GM18505 (cell line): ENCODE data around the gene OR52B2.

ENCODE experiments used
- ATAC-seq: cut with Tn5 transposase; IDR thresholded peaks from one replicate; pipeline ENCODE4 v1.9.1; 2021; ENCODE audit not compliant: unreplicated experiment
- POLR2A ChIP-seq: IDR thresholded peaks from 4 replicates; pipeline ENCODE4 v1.6.1; 2011; ENCODE audit warnings: borderline replicate concordance; ENCODE audit not compliant: insufficient read depth, insufficient read length; ENCODE audit errors: extremely low read depth

The OR52B2 gene

DNA sequence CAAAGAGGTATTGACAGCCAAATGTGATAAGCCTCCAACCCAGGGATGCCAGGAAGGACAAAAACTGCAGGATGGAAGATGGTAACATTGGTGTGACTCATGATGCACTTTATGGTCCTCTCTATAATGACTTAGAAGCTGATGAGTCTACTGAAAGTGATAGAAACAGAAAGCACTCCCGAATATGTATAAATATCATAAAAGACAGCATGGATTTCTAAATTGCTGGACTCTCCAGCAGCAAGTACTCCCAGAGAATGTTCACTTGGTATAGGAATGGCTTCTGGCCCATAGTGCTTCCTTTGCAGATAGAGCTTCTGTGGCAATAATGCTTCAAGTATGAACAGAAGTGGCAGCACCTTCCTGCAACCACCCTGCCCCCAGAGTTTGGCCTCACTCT is at the start of gene OR52B2:
TSS of gene OR52B2 (minus strand) at position 101 of the 400 bp plus-strand sequence. CDS start at position 101, 0 bp downstream.
- no peak for ATAC-seq
- TF ChIP-seq POLR2A, result no peak

DNA sequence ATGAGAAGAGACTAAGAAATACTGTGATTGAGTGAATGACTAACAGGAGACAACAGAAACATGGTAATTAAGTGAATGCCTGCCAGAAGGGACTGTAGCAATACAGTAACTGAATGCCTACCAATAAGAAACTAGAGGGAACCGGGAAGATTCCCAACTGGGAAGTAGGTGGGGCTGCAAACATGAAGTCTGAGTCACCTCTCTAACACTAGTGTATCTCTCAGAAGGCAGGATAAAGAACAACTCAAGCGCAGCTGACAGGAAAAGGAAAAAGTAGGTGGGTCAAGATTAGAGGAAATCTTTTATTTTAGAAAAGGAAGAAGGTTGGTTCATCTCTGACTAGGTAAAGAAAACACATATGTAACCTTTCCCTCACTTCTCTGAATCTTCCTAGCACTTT is 49.2 kb upstream of the OR52B2 start:
- no peak for ATAC-seq
- no peak for TF ChIP-seq POLR2A

DNA sequence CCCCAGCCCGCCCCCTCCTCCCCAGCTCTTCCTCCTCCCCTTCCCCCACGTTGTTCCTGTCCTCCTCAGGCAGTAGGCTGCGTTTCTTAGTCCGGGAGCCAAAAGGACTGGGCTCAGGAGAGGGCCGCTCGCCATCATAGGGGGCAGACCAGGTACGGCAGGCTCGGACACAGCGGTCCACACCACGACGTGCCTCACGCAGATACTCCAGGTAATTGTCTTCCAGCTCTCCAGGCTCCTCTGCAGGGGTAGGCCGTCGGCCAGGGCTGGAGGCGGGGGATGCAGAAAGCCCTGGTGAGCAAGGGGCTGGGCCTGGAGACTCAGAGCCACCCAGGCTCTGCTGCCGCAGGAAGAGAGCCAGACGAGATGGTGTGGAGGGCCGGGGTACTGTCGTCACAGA is 47.6 kb upstream of the OR52B2 start:
- no peak for TF ChIP-seq POLR2A
- no peak for ATAC-seq

DNA sequence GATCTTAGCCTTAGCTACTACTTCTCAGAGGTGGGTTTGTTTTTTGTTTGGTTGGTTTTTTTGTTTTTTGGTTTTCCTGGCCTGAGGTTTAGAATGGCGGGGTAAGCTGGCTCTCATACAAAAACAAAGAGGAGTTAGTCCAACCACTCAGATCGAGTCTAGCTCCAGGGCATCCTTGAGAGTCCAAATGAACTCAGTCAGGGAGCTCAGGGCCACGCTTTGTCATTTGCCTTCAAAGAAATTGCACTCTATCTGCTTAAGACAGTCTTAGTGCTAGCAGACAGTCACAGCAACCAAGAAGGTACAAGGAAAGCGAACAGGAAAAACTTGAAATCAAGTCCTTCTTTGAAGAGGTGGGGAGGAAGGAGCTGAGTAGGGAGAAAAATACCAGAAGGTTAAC is 46.4 kb upstream of the OR52B2 start:
- ATAC-seq, result no peak
- no peak for TF ChIP-seq POLR2A

DNA sequence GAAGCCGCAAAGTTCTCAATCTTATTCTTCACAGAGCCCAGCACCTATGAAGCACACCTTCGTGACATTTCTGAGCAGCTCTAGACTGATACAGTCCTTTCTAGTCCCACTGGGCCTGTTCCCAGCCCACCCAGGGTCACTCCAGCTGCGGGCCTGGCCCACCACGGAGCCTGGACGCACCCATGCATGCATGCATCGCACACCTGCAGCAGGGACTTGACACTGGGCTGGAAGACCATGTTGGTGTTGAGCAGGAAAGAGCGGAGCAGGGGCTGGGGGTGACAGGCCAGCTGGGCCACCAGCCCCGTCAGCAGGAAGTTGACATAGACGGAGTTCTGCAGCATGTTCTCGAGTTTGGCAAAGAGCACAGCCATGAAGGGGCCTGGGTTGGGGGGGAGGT is 44.4 kb upstream of the OR52B2 start:
- TF ChIP-seq POLR2A, result no peak
- ATAC-seq, result no peak

DNA sequence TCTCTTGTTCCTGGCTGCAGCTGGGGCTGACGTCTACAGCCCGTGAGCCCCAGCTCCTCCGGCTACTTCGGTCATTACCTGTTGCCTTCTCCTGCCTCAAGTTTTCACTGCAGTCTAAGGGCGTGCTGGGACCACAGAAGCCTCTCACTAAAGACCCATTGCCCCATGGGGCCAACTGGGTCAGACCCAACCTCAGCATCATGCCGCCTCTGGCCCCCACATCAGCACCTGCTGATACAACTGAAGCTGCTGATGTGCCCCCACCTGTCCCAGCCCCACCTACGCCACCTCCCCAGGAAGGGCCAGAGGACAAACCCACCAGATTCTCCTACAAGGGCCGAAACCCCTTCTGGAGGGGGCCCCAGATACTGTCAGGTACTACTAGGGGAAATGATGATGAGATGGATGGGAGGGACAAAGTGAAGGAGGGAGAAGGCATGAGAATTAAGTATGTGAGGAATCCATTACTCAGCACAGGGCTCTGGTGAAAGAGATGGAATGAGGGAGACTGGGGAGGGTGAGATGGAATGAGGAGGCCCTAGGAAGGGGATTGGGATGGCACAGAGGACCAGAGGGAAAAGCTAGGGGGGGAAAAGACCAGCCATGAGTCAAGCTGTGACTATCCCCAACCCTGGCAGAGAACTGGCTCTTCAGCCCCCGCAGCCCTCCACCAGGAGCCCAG is 40.3 kb upstream of the OR52B2 start:
- TF ChIP-seq POLR2A, result no peak
- ATAC-seq, result no peak

DNA sequence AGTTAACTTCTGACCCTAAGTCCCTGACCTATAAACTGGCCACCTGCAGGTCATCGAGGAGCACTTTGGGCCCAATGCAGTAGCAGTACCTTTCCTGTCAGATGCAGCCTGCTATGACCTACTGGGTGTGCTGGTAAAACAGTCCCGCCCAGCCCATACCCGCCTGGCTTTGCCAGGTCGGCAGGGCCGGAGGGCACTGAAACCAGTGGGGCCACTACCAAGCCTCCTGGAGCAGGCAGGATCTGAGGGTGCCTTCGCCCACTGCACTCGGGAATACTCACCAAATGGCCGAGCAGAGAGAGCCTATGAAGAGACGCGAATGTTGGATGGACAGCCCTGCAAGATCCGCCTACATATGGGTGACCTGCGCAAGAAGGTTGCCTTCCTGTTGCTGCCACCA is 39.7 kb upstream of the OR52B2 start:
- TF ChIP-seq POLR2A, result no peak
- ATAC-seq, result no peak

DNA sequence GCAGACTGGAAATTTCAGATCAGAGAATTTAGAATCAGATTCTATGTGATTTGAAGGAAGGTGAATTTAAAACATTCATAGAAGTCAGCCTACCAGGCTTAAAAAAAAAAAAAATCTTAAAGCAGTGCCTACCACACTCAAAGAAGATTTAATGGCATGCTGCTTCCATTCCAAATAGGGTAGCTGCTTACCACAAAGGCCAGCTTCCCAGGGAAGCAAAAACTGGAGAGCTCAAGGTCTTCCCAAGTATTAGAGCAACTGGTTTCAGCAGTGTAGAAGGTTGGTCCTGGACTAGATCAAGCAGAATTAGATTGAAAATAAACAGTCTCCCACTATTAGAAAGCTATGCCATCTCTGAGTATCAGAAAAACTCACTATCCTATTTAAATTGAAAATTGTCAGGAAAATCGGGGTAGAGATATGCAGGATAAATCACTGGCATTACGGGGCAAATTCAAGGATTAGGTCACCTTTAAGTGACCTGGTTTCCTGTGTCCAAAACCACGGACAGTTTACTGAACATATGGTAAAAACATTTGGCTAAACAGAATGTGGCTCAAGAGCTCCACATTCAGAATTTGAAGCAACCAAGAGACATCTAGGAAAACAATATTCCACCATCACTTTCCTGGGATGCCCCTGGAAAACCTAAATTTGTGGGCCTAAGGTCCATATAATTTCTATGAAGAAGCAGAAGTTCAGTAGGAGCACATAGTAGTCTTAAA is 36.5 kb upstream of the OR52B2 start:
- no peak for TF ChIP-seq POLR2A
- ATAC-seq, result no peak

DNA sequence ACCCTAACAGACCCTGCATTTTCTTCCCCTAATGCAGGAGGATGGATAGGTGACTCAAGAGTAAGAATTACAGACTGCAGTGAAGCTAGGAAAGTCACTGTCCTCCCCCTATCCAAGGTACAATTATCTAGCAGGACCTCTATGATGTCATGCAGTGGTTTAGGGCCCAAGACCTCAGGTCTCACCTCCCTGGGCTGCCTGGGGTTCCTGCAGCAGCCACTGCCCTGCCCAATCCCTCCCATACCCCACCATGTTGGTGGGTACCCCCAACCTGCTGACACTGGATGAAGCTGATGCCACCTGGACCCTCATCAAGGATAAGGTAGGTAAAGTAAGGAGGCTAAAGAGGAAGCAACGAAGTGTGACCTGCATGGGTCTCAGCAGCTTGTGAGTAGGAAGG is 35.2 kb upstream of the OR52B2 start, which contains the start of gene C11orf42:
TSS of gene C11orf42 (plus strand) at position 192 of the 400 bp plus-strand sequence. CDS start at position 251, 59 bp downstream.
- no peak for TF ChIP-seq POLR2A

DNA sequence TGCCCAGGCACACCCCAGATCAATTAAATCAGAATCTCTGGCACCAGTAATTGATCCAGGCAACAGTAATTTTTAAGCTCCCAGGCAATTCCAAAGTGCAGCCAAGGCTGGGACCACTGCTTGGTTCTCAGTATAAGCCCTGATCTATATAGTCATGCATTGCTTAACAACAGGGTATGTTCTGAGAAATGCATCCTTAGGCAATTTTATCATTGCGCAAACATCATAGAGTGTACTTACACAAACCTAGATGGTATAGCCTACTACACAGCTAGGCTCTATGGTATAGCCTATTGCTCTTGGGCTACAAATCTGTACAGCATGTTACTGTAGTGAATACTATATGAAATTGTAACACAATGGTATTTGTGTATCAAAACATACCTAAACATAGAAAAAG is 34.6 kb upstream of the OR52B2 start:
- ATAC-seq, result no peak
- TF ChIP-seq POLR2A, result no peak

More for the DNA sequence above, 35.2 kb upstream of the OR52B2 start, which contains the start of gene C11orf42:
- no peak for ATAC-seq

DNA sequence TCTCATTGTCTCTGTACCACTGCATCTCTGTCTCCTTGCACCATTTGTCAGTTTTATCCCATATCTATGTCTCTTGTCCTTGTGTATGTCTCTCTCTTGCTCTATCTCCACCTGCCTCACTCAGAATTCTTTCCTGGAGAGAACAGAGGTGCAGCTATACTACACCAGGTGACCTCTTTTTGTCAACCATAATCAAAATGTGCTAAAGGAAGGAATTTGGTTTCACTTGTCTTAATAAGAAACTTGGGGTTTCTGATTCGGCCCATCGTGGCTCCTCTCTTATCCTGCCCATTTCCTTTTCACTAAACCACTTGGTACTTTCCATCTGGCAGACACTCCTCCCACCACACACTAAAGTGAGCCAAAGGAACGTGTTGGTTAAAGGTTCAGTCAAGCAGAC is 33.2 kb upstream of the OR52B2 start:
- TF ChIP-seq POLR2A, result no peak
- ATAC-seq, result peak; percentile 53

DNA sequence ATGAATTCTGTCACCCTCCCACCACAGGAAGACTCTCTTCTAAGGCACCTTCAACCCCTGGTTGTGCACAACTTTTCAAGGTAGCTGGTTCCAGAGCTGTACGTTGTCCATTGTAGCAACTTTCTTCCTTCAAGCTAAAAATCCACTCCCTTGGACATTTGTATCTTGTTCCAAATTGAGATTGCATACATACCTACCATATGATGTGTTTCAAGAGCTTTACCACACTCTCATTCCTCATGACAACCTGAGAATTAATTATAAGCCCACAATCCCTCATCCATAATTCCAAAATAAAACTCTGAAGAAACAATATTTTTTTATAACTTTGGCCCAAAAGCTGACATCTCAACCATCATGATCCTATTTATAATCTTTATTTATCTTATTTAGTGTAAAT is 31.9 kb upstream of the OR52B2 start:
- no peak for TF ChIP-seq POLR2A
- no peak for ATAC-seq

DNA sequence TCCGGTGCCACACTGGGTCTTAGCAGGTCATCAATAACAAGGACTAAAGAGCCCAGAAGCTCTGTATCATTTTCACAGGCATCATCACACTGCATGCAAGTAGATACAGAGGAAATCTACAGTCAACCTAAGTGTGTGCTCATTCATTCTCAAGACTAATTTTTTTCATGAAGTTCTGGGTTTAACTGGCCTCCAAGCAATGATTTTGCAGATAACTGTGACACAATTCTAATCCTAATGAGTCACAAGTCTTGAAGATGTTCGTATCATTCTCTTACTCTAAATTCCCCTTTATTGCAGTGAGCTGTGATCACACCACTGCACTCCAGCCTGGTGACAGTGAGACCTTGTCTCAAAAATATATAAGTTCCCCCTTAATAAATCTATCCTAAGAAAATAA is 31.4 kb upstream of the OR52B2 start:
- ATAC-seq, result no peak
- TF ChIP-seq POLR2A, result no peak

DNA sequence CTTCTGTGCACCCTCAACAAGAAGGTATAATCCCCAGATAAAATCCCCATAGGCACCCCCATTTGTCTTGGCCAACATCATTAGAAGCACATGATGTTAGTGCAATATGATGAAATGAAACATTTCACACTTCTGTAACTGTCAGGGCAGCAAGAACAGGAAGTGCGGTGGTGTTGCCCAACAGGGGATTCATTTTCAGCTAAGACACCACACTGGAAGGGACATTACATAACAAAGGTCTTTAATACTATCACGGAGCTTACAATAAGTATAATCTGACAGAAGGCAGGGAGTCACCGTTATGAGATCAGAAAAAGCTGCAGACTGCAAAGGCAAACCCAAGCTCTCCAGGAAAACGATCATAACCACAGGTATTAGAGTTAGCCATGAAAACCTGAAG is 30.8 kb upstream of the OR52B2 start:
- no peak for TF ChIP-seq POLR2A
- no peak for ATAC-seq
